ENCODE measurements around the gene TSTD1.
"Not testable (repeated sequence)": the region's sequence is repeated elsewhere in the genome, so short reads cannot be mapped to it uniquely, and the experiment has no call there.

TSTD1 gene

GRCh38 chr1:161069241-161069640 lies 30.5 kb upstream of the TSTD1 start:
- DNase-seq (ENCODE audit: low read depth in 3 of 3): no peak

- peak; percentile 59 to 81 (median 59) for DNase-seq (ENCODE audit: low read depth in 3 of 3)
Observed at GRCh38 chr1:161068306-161069234, 29.8 kb upstream of the TSTD1 start.

- DNase-seq (ENCODE audit: low read depth in 3 of 3): no peak
Observed at GRCh38 chr1:161066694-161067093, 27.9 kb upstream of the TSTD1 start.

GRCh38 chr1:161065681-161066080 lies 26.9 kb upstream of the TSTD1 start:
- not testable (repeated sequence) for DNase-seq (ENCODE audit: low read depth in 3 of 3)

- DNase-seq (ENCODE audit: low read depth in 3 of 3): not testable (repeated sequence)
Observed at GRCh38 chr1:161063936-161064335, 25.2 kb upstream of the TSTD1 start.

GRCh38 chr1:161061419-161061818 lies 22.7 kb upstream of the TSTD1 start:
- DNase-seq (ENCODE audit: low read depth in 3 of 3): no peak

DNA sequence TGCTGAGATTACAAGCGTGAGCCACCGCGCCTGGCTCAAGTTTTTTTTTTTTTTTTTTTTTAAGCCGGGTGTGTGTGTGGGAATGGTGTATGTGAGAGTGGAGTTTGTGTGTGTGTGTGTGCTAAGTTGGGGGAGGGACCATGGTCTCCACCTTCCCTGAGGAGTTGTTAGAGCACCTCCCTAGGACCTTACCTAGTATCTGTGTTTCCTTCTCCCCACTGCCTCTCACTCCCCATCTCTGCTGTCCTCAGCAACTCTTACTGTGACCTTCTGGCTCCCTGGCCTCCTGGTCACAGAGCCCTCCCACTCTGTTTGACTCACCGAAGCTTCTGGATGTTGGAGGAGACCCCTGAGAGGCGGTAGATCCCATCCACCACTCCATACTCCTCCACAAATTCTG lies 20.5 kb upstream of the TSTD1 start:
- no peak for DNase-seq (ENCODE audit: low read depth in 3 of 3)

DNA sequence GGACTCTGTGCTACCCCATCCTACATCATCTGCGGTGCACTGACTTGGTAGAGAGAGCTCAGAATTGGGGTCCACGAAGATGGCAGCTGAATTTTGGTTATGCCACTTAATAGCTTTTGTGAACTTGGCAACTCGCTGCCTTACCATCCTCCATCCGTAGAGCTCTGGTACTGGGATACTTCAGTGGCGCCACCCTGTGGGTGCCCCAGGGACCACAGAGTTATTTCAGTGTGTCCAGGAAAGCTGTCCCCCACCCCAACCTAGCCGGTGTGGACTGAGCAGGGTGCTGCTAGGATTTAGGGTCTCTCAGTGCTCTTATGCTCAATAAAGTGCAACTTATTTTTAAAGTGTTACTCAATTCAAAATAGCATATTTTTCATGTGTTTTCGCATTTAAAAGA lies 16.0 kb upstream of the TSTD1 start:
- no peak for DNase-seq (ENCODE audit: low read depth in 3 of 3)

DNA sequence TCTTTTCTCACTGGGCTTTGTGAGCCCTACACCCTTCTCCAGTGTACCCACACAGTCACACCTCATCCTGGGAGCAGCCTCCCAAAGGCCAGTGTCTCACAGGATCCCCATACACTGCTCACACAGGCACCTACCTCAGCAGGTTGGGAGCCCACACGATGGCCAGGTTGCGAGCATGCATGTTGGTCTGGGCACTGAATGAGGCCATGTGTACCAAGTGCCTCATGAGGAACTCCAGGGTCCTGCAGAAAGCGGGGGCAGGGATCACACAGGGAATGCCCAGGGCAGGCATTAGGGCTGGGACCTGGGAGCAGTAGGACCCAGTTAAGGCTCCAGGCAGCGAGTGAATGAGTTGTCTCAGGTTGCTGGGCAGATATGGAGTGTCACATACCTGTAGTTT lies 15.5 kb upstream of the TSTD1 start:
- DNase-seq (ENCODE audit: low read depth in 3 of 3): no peak

GRCh38 chr1:161052899-161053298 lies 14.1 kb upstream of the TSTD1 start:
- DNase-seq (ENCODE audit: low read depth in 3 of 3): no peak

DNA sequence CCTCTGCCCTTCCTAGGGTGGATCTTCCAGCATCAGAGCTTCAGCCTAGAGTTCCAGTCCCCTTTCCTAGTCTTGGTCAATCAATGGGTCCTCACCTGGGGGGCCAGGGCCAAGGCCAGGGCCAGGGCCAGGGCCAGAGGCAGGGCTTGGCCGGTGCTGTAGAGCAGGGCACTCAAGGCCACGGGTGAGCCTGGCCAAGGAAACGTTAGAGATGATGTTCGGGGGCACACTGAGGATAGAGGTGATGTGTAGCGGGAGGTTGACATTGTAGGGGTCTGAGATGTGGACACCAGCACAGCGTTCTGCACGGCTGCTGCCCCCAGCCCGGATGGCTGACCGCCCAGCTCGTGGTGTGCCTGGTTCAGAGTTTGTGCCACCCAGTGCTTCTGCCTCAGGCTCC lies 12.5 kb upstream of the TSTD1 start:
- no peak for DNase-seq (ENCODE audit: low read depth in 3 of 3)

DNA sequence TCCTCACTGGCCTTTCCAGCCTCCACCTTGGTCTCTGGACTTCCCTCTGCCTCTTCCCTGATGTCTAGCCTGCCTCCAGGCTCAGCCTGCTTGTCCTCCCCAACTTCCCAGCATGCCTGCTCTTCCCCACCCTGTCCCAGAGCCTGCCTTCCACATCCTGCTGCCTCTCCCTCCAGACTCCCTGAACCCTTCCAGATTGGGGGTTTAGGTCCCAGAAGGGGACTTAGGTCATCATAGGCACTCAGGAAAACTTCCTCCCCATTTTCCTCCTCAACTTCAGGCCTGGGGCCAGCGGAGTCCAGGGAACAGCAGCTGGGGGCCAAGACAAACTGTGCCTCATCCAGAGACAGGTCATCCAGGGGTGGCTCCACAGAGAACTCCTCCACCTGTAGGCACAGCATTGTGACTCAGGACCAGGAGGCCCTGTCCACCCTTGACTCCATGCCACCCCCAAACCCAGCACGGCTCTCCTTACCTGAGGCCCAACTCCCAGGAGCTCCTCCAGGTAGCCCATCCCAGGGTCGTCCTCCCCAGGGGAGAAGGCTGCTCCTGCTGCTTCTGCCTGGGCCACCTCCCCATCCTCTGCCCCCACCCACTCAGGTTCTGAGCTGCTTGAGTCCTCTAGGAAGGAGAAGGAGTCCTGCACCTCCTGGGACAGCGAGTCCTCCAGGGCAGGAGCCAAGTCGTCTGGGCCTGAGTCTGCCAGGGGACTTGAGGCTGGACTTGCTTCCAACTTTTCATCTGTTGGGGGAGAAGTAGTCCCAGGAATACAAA lies 10.4 kb upstream of the TSTD1 start:
- DNase-seq (ENCODE audit: low read depth in 3 of 3): no peak

DNA sequence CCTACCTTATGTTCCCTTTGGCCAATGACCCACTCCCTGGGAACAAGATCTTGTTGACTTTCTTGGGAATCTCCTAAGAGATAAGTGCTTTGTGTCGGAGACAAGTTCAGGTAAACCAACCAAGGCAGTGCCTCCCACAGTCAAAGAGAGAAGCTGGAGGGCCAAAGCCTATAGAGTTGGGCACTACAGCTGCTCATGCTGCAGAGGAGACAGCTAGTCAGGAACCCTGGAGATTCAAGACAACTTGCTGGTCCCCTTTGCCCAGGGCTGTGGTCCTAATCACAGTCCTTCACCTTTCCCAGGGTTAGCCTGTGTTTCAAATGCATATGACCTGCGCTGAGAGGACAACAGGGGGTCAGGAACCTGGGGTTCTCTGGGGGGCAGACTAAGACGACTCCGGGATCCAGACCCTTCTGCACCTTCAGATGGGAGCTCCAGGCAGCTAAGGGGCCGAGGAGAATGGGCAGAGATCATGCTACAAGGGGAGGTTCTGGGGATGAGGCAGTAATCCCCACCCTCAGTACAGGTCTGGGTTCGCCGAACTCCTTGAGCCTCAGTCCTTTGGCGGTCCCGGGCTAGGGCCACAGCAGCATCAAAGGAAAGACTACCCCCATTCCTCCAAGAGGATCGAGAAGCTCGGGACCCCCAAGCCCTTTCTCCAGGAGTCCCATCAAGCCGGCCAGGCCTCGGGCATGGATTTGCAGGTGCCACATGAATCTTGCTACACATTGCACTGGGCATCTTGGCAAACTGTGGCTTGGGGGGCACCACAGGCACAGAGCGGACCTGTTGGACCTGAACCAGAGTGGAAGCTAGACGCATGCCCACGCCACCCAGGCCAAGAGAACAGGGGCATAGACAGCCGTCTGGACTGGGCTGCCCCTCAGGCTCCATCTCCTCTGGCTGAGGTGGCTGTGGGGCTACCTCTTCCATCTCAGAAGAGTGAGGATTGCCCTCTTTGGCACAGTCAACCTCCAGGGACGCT lies 9.0 kb upstream of the TSTD1 start:
- no peak for DNase-seq (ENCODE audit: low read depth in 3 of 3)

DNA sequence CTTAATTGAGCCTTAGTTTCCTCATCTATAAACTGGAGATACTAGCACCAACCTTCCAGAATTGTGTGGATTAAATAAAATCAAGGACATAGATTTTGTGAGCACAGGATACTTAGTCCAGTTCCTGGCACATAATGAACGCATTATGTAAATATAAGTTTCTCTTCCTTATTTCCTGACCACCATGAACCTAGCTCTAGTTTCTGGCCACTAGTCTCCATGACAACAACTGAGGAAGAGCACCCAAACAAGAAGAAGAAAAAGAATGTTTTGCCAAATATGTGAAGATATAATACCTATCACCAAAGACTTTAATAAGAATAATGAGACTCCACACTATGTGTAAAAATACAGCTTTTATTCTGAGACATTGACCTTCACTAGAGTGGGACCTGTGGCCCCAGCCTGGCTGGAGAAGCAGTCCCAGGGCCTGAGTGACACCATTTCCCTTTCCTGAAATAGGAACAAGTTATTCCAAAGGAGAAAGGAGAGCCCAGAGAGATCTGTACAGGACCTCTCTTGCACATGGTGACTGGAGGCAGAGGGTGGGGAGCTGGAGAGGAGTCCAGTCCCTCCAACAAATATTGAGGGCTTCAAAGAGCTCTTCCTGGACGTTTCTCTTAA lies 8.0 kb upstream of the TSTD1 start:
- DNase-seq (ENCODE audit: low read depth in 3 of 3): no peak

- DNase-seq (ENCODE audit: low read depth in 3 of 3): peak; percentile 85 to 89 (median 86)
Observed at GRCh38 chr1:161045736-161046604, 7.2 kb upstream of the TSTD1 start, which contains the start of gene USF1. TSS of gene USF1 (minus strand) at chr1:161045977. CDS start at chr1:161043275, 2,702 bp downstream.

DNA sequence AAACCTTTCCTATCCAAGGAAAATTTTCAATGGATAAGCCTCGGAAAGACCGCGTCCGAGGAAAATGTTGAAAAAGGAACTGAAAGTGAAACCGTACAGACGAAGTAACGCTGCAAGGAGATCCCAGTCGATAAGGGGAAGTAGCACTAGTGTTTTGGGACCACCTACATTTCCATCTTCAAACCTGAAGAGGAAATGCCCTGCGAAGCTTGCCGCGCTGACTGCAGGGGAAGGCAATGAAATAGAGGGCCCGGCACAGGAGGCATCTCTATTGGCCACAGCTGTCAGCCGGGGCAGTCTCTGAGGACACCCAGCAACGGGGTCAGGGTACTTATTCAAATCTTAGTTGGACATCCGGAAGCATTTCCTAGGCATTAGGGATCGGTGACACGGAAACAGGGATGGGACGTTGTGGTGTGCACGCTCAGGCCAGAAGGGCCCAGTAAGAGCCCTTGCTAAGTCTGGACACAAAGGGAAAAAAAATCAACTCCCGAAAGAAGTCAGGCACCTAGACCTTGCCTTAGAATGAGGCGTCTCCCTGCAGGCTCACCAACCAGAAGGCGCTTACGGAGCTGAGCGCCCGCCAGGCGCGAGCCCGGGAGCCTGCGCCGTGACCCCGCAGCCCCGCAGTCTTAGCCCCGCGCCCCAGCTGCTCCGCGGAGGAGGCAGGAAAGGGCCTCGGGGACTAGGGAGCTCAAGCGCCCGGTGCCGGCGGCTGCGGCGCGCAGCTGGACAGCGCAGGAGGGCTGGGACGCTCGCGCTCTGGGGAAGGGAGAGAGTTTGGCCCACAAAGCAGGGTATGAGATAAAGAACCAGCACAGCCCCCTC lies 6.4 kb upstream of the TSTD1 start:
- DNase-seq (ENCODE audit: low read depth in 3 of 3): peak in 2 of 3 experiments; percentile 15 to 47

GRCh38 chr1:161044535-161044907 lies 5.8 kb upstream of the TSTD1 start:
- no peak for DNase-seq (ENCODE audit: low read depth in 3 of 3)

GRCh38 chr1:161039546-161039945 lies 782 bp upstream of the TSTD1 start:
- no peak for DNase-seq (ENCODE audit: low read depth in 3 of 3)

GRCh38 chr1:161039154-161039545 lies 386 bp upstream of the TSTD1 start:
- DNase-seq (ENCODE audit: low read depth in 3 of 3): no peak

All from stimulated activated CD4-positive, alpha-beta T cell treated with anti-CD3 and anti-CD28 coated beads, TNF-alpha, amount 100 ng/mL, for 24 hours (primary cell).